H1 (cell line): ENCODE data around the gene CAMK1G.

Experiments
- CEBPB ChIP-seq: IDR thresholded peaks from 2 replicates; pipeline ENCODE4 v1.6.1; 2012; ENCODE audit warnings: low read depth, low read length
- POLR2A ChIP-seq, 2 experiments: IDR thresholded peaks; 1 replicate in 1 of 2; 2 replicates in 1 of 2; pipeline ENCODE4 v1.6.1; 2011; ENCODE audit warnings: low read depth in 2 of 2, low read length in 2 of 2, mild to moderate bottlenecking in 2 of 2; ENCODE audit errors: control extremely low read depth in 1 of 2
- SP1 ChIP-seq: IDR thresholded peaks from 2 replicates; pipeline ENCODE4 v1.6.1; 2011; ENCODE audit warnings: low read depth, low read length
- TF ChIP-seq, protein P1 (sequence below): IDR thresholded peaks from 2 replicates; pipeline ENCODE4 v1.6.1; 2012; ENCODE audit warnings: inconsistent platforms
- TF ChIP-seq, protein P2 (sequence below), 3 experiments: IDR thresholded peaks; 1 replicate in 2 of 3; 2 replicates in 1 of 3; pipeline versions ENCODE4 v1.5.1 to v1.6.1; 2011; ENCODE audit warnings: low read length in 3 of 3, mild to moderate bottlenecking in 3 of 3, inconsistent platforms in 2 of 3, low read depth in 1 of 3, moderate library complexity in 1 of 3; ENCODE audit not compliant: insufficient read depth in 1 of 3; ENCODE audit errors: control extremely low read depth in 1 of 3

DNA sequence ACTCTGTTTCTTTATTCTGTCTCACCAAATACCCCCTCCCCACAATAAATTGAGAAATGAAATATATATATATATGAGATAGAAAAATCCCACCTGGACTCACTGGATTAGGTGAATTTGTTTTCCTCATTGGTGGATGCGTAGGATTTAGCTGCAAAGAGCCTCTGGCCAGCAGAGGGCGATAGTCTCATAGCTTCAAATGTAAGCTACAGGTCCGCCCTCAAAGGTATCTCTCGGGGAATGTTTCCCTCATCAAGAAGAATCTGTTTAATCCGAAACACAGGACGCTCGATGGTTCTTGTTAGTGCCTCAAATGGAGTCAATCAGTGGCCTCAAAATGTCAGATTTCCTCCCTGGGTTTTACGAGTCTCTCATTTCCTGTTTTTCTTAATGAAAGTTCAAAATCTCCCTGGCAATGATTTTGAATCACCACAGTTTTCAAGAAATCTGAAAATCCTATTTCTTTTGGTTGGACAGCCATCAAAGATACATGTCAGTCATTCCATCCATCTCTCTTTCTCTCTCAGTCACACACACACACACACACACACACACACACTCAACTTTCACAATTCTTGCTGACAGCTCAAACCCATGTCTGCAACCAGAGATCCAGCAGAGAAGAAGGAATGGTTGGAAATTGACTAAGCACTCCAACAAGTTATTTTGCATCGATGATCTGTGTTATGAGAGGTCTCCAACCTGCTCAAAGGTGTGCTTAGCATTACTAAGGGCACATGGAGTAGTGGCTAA, 13.9 kb upstream of the CAMK1G start:
- TF ChIP-seq, protein P1, sequence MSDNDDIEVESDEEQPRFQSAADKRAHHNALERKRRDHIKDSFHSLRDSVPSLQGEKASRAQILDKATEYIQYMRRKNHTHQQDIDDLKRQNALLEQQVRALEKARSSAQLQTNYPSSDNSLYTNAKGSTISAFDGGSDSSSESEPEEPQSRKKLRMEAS = no peak
- TF ChIP-seq, protein P2, sequence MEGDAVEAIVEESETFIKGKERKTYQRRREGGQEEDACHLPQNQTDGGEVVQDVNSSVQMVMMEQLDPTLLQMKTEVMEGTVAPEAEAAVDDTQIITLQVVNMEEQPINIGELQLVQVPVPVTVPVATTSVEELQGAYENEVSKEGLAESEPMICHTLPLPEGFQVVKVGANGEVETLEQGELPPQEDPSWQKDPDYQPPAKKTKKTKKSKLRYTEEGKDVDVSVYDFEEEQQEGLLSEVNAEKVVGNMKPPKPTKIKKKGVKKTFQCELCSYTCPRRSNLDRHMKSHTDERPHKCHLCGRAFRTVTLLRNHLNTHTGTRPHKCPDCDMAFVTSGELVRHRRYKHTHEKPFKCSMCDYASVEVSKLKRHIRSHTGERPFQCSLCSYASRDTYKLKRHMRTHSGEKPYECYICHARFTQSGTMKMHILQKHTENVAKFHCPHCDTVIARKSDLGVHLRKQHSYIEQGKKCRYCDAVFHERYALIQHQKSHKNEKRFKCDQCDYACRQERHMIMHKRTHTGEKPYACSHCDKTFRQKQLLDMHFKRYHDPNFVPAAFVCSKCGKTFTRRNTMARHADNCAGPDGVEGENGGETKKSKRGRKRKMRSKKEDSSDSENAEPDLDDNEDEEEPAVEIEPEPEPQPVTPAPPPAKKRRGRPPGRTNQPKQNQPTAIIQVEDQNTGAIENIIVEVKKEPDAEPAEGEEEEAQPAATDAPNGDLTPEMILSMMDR (IDR thresholded peaks at IDR 0.05; ENCODE audit: control extremely low read depth in 1 of 3, insufficient read depth in 1 of 3, low read depth in 1 of 3, low read length in 3 of 3) = peak; percentile 50 to 90 (median 81)
- no peak for TF ChIP-seq SP1
- TF ChIP-seq POLR2A (IDR thresholded peaks at IDR 0.05; ENCODE audit: control extremely low read depth in 1 of 2, low read depth in 2 of 2, low read length in 2 of 2) = no peak
- no peak for TF ChIP-seq CEBPB
